Measurements from ENCODE around the gene RAB36. TPM values are rescaled to one million over a fixed set of nuclear protein-coding genes. Genes with fewer than 3 reads are reported as not detected.

RAB36 gene
- polyA plus RNA-seq, 3 donors: 0.37 to 0.78 (median 0.49) TPM

DNA sequence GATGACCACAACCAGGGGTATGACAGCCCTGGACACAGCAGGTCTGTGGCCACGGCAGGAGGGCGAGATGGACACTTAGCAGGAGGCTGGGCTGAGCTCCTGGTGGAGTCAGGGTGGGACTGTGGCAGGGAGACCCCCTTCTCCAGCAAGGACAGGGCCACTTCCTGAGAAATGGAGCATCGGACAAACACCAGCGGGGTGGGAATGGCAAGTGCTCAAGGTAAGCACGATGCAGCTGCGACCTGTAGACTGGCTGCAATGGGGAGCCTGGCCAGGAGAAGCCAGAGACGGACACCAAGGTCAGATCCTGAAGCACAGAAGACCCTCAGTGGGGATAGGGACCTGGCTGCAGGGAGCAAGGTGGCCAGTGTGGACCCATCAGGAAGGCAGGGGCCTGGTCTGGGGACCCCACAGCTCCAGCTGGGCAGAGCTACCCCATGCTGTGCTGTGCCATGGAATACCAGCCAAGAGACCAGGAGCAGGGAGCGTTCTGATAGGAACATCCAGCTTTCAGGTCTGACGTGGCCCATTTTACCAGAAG lies 32.7 kb upstream of the RAB36 start:
- Mint-ChIP-seq H3K27ac (no peak overlapping the region), H3K36me3 (no peaks in the 10 kb centered on the region), H3K4me3 (no peak overlapping the region), H3K27me3 (ENCODE audit: low read depth in 3 of 3) (peaks cover 0 to 3% (median 2%) of the 10 kb centered on the region in 3 donors), H3K9me3 (no peaks in the 10 kb centered on the region), H3K4me1 (no peaks in the 10 kb centered on the region)
- TF ChIP-seq CTCF (IDR thresholded peaks at IDR 0.05): no peak
- Histone ChIP-seq H2AFZ (ENCODE audit: insufficient read depth, low read depth, low read length, poor library complexity, severe bottlenecking) (no peak overlapping the region), H3K27ac (ENCODE audit: low read depth in 1 of 2, low read length in 2 of 2) (no peak overlapping the region), H3K79me2 (ENCODE audit: insufficient read depth, low read length) (no peaks in the 10 kb centered on the region), H3K27me3 (ENCODE audit: control insufficient read depth in 2 of 2, insufficient read depth in 2 of 2, low read length in 2 of 2) (no peaks in the 10 kb centered on the region), H3K9ac (ENCODE audit: insufficient read depth, low read length, poor library complexity, severe bottlenecking) (no peak overlapping the region), H4K20me1 (ENCODE audit: insufficient read depth, low read length) (no peaks in the 10 kb centered on the region), H3K4me1 (ENCODE audit: control insufficient read depth in 1 of 2, insufficient read depth in 2 of 2, low read length in 2 of 2) (no peaks in the 10 kb centered on the region), H3K9me3 (replicated peaks in 1 of 2; ENCODE audit: control insufficient read depth in 1 of 2, insufficient read depth in 1 of 2, low read length in 2 of 2) (no peaks in the 10 kb centered on the region), H3K4me2 (replicated peaks; ENCODE audit: extremely low read depth, low read length, poor library complexity, severe bottlenecking) (no peak overlapping the region), H3K36me3 (replicated peaks in 1 of 2; ENCODE audit: control insufficient read depth in 1 of 2, insufficient read depth in 2 of 2, low read length in 2 of 2) (no peaks in the 10 kb centered on the region), H3K4me3 (replicated peaks in 1 of 3; ENCODE audit: low read depth in 2 of 3, low read length in 3 of 3) (no peak overlapping the region)
- intact Hi-C loops (cut with micrococcal nuclease): no loop called here
- no peak for DNase-seq
- WGBS (ENCODE audit: insufficient coverage): 91% methylated on average over 8 of the region's 9 CpGs

DNA sequence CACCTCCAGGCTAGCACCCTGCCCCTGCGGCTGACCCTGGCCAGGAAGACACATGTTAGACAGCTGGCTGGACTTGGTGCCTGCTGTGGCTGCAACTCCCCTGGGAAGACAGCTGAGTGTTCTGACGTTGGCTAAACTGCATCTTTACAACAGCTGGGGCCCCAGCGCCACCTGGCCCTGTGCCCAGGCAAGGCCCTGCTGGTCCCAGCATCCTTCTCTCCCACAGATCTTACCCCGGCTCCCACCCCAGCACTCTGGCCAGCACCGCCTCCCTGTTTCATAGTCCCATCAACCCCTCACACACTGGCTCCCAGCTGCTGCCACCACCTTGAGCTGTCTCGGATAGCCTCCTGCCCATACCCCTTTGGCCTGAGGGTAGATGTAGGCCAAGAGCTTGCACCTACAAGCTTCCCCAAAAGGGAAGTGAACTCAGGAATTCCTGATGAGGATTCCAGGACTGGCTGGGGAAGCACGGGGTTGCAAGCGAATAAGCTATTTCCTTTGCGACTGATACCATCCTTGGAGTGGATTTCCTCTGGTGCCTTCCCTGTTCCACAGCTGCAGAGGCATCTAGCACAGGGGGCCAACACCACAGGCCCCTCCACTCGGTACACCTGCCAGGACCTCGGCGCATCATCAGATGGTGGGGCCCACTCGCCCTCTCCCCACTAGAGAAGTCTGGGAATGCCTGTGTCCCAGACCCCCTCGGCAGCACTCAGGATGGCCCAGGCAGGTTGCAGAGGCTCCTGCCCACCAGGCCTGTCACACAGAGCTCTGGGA lies 32.0 kb upstream of the RAB36 start:
- Histone ChIP-seq H3K4me1 (ENCODE audit: control insufficient read depth in 1 of 2, insufficient read depth in 2 of 2, low read length in 2 of 2) (no peaks in the 10 kb centered on the region), H3K79me2 (ENCODE audit: insufficient read depth, low read length) (no peaks in the 10 kb centered on the region), H3K36me3 (replicated peaks in 1 of 2; ENCODE audit: control insufficient read depth in 1 of 2, insufficient read depth in 2 of 2, low read length in 2 of 2) (no peaks in the 10 kb centered on the region), H2AFZ (ENCODE audit: insufficient read depth, low read depth, low read length, poor library complexity, severe bottlenecking) (no peak overlapping the region), H3K27me3 (ENCODE audit: control insufficient read depth in 2 of 2, insufficient read depth in 2 of 2, low read length in 2 of 2) (no peaks in the 10 kb centered on the region), H4K20me1 (ENCODE audit: insufficient read depth, low read length) (no peaks in the 10 kb centered on the region), H3K27ac (ENCODE audit: low read depth in 1 of 2, low read length in 2 of 2) (no peak overlapping the region), H3K9ac (ENCODE audit: insufficient read depth, low read length, poor library complexity, severe bottlenecking) (no peak overlapping the region), H3K9me3 (replicated peaks in 1 of 2; ENCODE audit: control insufficient read depth in 1 of 2, insufficient read depth in 1 of 2, low read length in 2 of 2) (no peaks in the 10 kb centered on the region), H3K4me3 (replicated peaks in 1 of 3; ENCODE audit: low read depth in 2 of 3, low read length in 3 of 3) (no peak overlapping the region), H3K4me2 (replicated peaks; ENCODE audit: extremely low read depth, low read length, poor library complexity, severe bottlenecking) (no peak overlapping the region)
- Mint-ChIP-seq H3K27ac (no peak overlapping the region), H3K9me3 (no peaks in the 10 kb centered on the region), H3K27me3 (ENCODE audit: low read depth in 3 of 3) (peaks cover 0 to 3% (median 2%) of the 10 kb centered on the region in 3 donors), H3K36me3 (no peaks in the 10 kb centered on the region), H3K4me1 (no peaks in the 10 kb centered on the region), H3K4me3 (no peak overlapping the region)
- intact Hi-C loops (cut with micrococcal nuclease): no loop called here
- no peak for TF ChIP-seq CTCF (IDR thresholded peaks at IDR 0.05)
- no peak for DNase-seq
- 81% methylated on average over 13 of the region's 14 CpGs for WGBS (ENCODE audit: insufficient coverage)
